HEK293T (cell line): ENCODE results near the gene HBP1.
"Not testable (repeated sequence)": the region's sequence is repeated elsewhere in the genome, so short reads cannot be mapped to it uniquely, and the experiment has no call there.

ENCODE experiments used
- CTCF ChIA-PET: fragments of 350-600 bp; formaldehyde crosslinking; extraction: SDS; loops from one replicate; lab custom pipeline; 2021; ENCODE audit warnings: antibody characterized with exemption, inconsistent platforms; lab: Yijun Ruan, JAX
- POLR2A ChIA-PET: fragments of 350-600 bp; formaldehyde crosslinking; extraction: SDS; loops from one replicate; lab custom pipeline; 2020; ENCODE audit warnings: antibody characterized with exemption, inconsistent platforms; lab: Yijun Ruan, JAX
- DNase-seq: peaks from one replicate; pipeline ENCODE4 v3.0.0; 2012; ENCODE audit warnings: mixed read lengths; ENCODE audit errors: extremely low spot score
- ARNT ChIP-seq: fragments of 450-650 bp; IDR thresholded peaks from 2 replicates; pipeline ENCODE4 v1.6.1; 2017; ENCODE audit warnings: mild to moderate bottlenecking
- BHLHE40 ChIP-seq: fragments of 450-650 bp; IDR thresholded peaks from 2 replicates; pipeline ENCODE4 v1.6.1; 2016; ENCODE audit warnings: mild to moderate bottlenecking, moderate library complexity, borderline replicate concordance
- CTBP1 ChIP-seq: fragments of 450-650 bp; IDR thresholded peaks from 2 replicates; pipeline ENCODE4 v1.6.1; 2016; ENCODE audit warnings: borderline replicate concordance
- ELF4 ChIP-seq: fragments of 450-650 bp; IDR thresholded peaks from 2 replicates; pipeline ENCODE4 v1.6.1; 2017; ENCODE audit warnings: antibody characterized with exemption
- FOXA1 ChIP-seq: fragments of 450-650 bp; IDR thresholded peaks from 2 replicates; pipeline ENCODE4 v1.6.1; 2016; ENCODE audit warnings: mild to moderate bottlenecking
- FOXK2 ChIP-seq: fragments of 450-650 bp; IDR thresholded peaks from 2 replicates; pipeline ENCODE4 v1.6.1; 2016; ENCODE audit warnings: mild to moderate bottlenecking
- FOXM1 ChIP-seq: fragments of 450-650 bp; IDR thresholded peaks from 2 replicates; pipeline ENCODE4 v1.6.1; 2017; ENCODE audit warnings: mild to moderate bottlenecking, borderline replicate concordance
- HDGF ChIP-seq: fragments of 450-650 bp; IDR thresholded peaks from 2 replicates; pipeline ENCODE4 v1.6.1; 2017; ENCODE audit warnings: antibody characterized with exemption, borderline replicate concordance
- L3MBTL2 ChIP-seq: fragments of 450-650 bp; conservative IDR thresholded peaks from 2 replicates; pipeline ENCODE4 v1.6.1; 2016; ENCODE audit warnings: mild to moderate bottlenecking
- LEF1 ChIP-seq: fragments of 450-650 bp; IDR thresholded peaks from 2 replicates; pipeline ENCODE4 v1.6.1; 2017; ENCODE audit warnings: mild to moderate bottlenecking, borderline replicate concordance
- NFRKB ChIP-seq: fragments of 450-650 bp; IDR thresholded peaks from 2 replicates; pipeline ENCODE4 v1.6.1; 2016; ENCODE audit warnings: mild to moderate bottlenecking, moderate library complexity
- PKNOX1 ChIP-seq: fragments of 450-650 bp; IDR thresholded peaks from 2 replicates; pipeline ENCODE4 v1.6.1; 2016
- SP1 ChIP-seq: fragments of 450-650 bp; IDR thresholded peaks from 2 replicates; pipeline ENCODE4 v1.6.1; 2017
- SUZ12 ChIP-seq: fragments of 450-650 bp; IDR thresholded peaks from 2 replicates; pipeline ENCODE4 v1.6.1; 2016; ENCODE audit warnings: mild to moderate bottlenecking
- TARDBP ChIP-seq: fragments of 450-650 bp; IDR thresholded peaks from 2 replicates; pipeline ENCODE4 v1.6.1; 2016
- ZNF384 ChIP-seq: fragments of 450-650 bp; IDR thresholded peaks from 2 replicates; pipeline ENCODE4 v1.6.1; 2016

The HBP1 gene

DNA sequence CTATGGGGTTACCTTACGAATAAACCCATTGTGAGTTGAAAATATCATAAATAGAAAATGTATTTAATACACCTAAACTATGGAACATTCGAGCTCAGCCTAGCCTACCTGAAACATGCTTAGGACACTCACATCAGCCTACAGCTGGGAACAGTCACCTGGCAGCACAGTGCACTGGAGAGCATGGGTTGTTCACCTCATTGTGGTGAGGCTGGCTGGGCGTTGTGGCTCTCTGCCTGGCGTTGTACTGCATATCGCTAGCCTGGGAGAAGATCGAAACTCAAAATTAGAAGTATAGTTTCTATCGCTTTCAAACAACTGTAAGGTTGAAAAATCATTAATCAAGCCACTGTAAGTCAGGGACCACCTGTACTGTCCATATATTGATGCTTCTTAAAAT is 17.3 kb upstream of the HBP1 start:
- ChIA-PET CTCF (interaction anchor here (4.9 kb wide), 1 partner anchor 204 kb away, joined by 29 read pairs; no protein-coding TSS in a partner anchor), POLR2A (no interaction called here)
- no peak for DNase-seq
- no peak for TF ChIP-seq FOXA1

GRCh38 chr7:107152011-107152410 is 16.8 kb upstream of the HBP1 start:
- ChIA-PET POLR2A (no interaction called here), CTCF (interaction anchor here (1.2 to 4.9 kb wide), 2 partner anchors 205 to 210 kb away, joined by 3 to 29 read pairs; no protein-coding TSS in a partner anchor)
- TF ChIP-seq PKNOX1: no peak
- TF ChIP-seq NFRKB: no peak
- no peak for TF ChIP-seq CTBP1
- TF ChIP-seq LEF1: no peak
- no peak for DNase-seq

DNA sequence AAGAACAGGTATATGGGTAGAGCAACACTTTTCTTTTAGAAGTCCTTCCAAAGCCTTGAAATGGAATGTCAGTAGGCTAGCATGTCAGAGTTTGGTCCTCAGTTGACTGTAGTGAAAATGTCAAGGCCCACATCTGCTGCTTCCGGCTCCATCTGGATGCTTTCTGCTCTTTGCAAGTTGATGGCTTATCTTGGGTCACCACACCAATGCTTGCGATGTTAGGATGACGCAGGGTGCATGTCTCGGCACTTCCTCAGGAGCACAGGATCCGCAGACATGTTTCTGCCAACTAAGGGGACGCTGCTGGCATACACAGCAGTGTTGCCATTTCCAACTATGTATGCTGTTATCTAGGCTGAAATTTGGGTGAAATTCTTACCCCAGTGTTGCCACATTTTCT is 14.0 kb upstream of the HBP1 start:
- TF ChIP-seq FOXA1: no peak
- TF ChIP-seq ZNF384: no peak
- TF ChIP-seq NFRKB: no peak
- no peak for TF ChIP-seq FOXM1
- no peak for TF ChIP-seq TARDBP
- TF ChIP-seq HDGF: no peak
- no peak for TF ChIP-seq ELF4
- TF ChIP-seq CTBP1: no peak
- no peak for TF ChIP-seq PKNOX1
- no peak for TF ChIP-seq LEF1
- no peak for TF ChIP-seq SUZ12
- no peak for TF ChIP-seq SP1
- no peak for TF ChIP-seq ARNT
- TF ChIP-seq L3MBTL2: no peak
- no peak for TF ChIP-seq FOXK2
- no peak for TF ChIP-seq BHLHE40
- no peak for DNase-seq
- CTCF ChIA-PET: no interaction called here

GRCh38 chr7:107155726-107156125 is 13.1 kb upstream of the HBP1 start:
- POLR2A ChIA-PET, CTCF ChIA-PET, DNase-seq: not testable (repeated sequence)

More for the DNA sequence above, 14.0 kb upstream of the HBP1 start:
- POLR2A ChIA-PET: no interaction called here

DNA sequence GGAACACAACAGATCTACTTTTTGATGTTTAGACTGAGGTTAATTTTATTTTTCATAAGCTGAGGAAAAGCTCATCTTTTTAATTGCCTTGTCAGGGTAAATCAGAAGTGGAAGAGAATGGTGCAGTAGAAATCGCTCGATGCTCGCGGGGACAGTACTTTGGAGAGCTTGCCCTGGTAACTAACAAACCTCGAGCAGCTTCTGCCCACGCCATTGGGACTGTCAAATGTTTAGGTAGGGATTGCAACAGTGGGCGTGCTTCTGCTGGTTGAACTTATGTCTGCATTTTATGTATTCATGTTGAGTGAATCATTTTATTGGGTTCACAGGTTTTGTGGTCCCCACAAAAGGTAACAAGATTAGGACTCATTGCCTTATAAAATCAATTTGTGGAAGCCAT is 11.7 kb upstream of the HBP1 start:
- ChIA-PET POLR2A (no interaction called here), CTCF (no interaction called here)
- TF ChIP-seq FOXK2 (no peak), TARDBP (no peak), ARNT (no peak)
- no peak for DNase-seq

DNA sequence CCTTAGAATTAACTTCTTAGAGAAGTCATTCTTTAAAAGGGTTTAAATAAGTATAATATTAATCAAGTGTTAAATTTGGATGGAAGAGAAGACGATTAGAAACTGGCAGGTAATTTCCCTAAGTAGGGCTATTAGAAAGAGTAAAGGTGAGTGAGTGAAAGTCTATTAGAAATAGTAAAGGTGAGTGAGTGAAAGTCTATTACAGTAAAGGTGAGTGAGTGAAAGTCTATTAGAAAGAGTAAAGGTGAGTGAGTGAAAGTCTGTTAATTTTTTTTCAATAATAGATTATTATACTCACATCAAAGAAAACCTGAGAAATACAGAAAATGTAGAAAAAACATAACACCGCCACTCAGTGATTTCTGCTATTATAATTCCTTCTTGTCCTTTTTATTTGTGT is 10.8 kb upstream of the HBP1 start:
- DNase-seq: no peak
- TF ChIP-seq HDGF: no peak
- TF ChIP-seq FOXK2: no peak
- no peak for TF ChIP-seq ELF4
- TF ChIP-seq ARNT: no peak
- TF ChIP-seq L3MBTL2: no peak
- no peak for TF ChIP-seq CTBP1
- TF ChIP-seq ZNF384: no peak
- TF ChIP-seq FOXA1: no peak
- TF ChIP-seq PKNOX1: no peak
- TF ChIP-seq SP1: no peak
- no peak for TF ChIP-seq FOXM1
- CTCF ChIA-PET: no interaction called here
- POLR2A ChIA-PET: no interaction called here

DNA sequence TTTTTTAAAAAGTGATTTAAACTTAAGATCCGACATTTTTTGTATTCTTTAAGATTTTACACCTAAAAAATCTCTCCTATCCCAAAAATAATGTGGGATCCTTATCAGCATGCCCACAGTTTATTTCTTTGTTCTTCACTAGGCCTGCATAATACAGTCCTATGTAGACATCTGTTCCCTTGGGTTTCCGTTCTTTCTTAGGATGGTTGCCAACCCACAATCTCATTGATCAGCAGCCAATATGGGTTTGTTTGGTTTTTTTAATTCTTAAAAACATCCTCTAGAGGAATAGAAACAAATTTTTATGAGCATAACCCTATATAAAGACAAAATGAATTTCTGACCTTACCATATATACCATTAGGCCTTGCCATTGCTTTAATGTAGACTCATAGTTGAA is 8.4 kb upstream of the HBP1 start:
- POLR2A ChIA-PET: no interaction called here
- no peak for DNase-seq
- CTCF ChIA-PET: no interaction called here
- TF ChIP-seq PKNOX1 (no peak), SP1 (no peak), ELF4 (no peak), SUZ12 (no peak), BHLHE40 (no peak), CTBP1 (no peak), L3MBTL2 (no peak), FOXM1 (no peak), TARDBP (no peak), HDGF (no peak), ZNF384 (no peak), FOXK2 (no peak), LEF1 (no peak), ARNT (no peak), NFRKB (no peak), FOXA1 (no peak)
